Bronchial epithelial cell (primary cell): ENCODE results near the gene STARD13. TPM values are rescaled to one million over a fixed set of nuclear protein-coding genes. Genes with fewer than 3 reads are reported as not detected.
A peak's percentile ranks its signal among the peaks of the same experiment; 100 is the strongest.

Source experiments
- DNase-seq: peaks from one replicate; pipeline ENCODE4 v3.0.0-alpha.2; 2010; ENCODE audit warnings: low read depth
- FAIRE-seq: peaks from 2 replicates; lab custom pipeline; 2011; peaks lifted over from hg19 to GRCh38; lab: Jason Lieb, UNC
- H3K27me3 ChIP-seq: 2 replicates; pipeline ENCODE4 v1.5.1; 2011; ENCODE audit warnings: low read length; ENCODE audit not compliant: control insufficient read depth, insufficient read depth
- H3K36me3 ChIP-seq: 2 replicates; pipeline ENCODE4 v1.5.1; 2011; ENCODE audit warnings: low read length; ENCODE audit not compliant: control insufficient read depth, insufficient read depth
- H3K4me3 ChIP-seq: 2 replicates; pipeline ENCODE4 v1.5.1; 2011; ENCODE audit warnings: mild to moderate bottlenecking, low read depth, low read length, control low read depth
- total RNA-seq: library from RNA; depleted of rRNA; stranded (reverse); fragments of >200 nt; gene quantifications from 2 replicates; pipeline ENCODE4 v1.2.1, GENCODE V29; 2014
- TF ChIP-seq, protein P1 (sequence below): IDR thresholded peaks from 2 replicates; pipeline ENCODE4 v1.5.1; 2011; ENCODE audit warnings: mild to moderate bottlenecking, moderate library complexity, low read length, control low read depth, inconsistent platforms; ENCODE audit not compliant: insufficient read depth, severe bottlenecking

Gene STARD13
- total RNA-seq, 1 donor from 2014 or later: 2.1 TPM

DNA sequence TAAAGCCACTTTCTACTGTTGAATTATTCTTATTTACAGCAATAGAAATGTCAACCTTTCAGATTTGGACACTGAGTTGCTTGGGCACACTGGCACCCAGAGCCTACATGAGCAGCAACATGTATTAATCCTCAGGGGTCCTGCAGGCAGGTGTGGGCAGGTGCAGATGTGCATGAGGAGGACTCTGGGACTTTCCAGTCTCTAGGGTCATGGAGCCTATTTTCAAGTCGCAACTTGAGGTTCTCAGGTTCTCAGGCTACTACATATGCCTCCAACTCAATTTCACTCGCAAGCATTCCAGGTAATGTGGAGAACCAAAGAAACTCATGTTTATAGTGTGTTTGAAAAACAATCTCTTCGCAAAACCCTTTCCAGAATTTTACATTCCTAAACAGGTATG, 73.2 kb downstream of the STARD13 start:
- Histone ChIP-seq H3K27me3 (no peaks in the 10 kb centered on the region), H3K4me3 (no peak overlapping the region), H3K36me3 (no peaks in the 10 kb centered on the region)
- no peak for FAIRE-seq
- TF ChIP-seq, protein P1, sequence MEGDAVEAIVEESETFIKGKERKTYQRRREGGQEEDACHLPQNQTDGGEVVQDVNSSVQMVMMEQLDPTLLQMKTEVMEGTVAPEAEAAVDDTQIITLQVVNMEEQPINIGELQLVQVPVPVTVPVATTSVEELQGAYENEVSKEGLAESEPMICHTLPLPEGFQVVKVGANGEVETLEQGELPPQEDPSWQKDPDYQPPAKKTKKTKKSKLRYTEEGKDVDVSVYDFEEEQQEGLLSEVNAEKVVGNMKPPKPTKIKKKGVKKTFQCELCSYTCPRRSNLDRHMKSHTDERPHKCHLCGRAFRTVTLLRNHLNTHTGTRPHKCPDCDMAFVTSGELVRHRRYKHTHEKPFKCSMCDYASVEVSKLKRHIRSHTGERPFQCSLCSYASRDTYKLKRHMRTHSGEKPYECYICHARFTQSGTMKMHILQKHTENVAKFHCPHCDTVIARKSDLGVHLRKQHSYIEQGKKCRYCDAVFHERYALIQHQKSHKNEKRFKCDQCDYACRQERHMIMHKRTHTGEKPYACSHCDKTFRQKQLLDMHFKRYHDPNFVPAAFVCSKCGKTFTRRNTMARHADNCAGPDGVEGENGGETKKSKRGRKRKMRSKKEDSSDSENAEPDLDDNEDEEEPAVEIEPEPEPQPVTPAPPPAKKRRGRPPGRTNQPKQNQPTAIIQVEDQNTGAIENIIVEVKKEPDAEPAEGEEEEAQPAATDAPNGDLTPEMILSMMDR: no peak
- peak; percentile 75 for DNase-seq

GRCh38 chr13:33210090-33210489, 75.5 kb downstream of the STARD13 start:
- TF ChIP-seq, protein P1: no peak
- no peak overlapping the region for H3K4me3 ChIP-seq
- no peak for FAIRE-seq
- DNase-seq: no peak
- H3K36me3 ChIP-seq: no peaks in the 10 kb centered on the region
- no peaks in the 10 kb centered on the region for H3K27me3 ChIP-seq

GRCh38 chr13:33208290-33209220, 77.0 kb downstream of the STARD13 start:
- no peaks in the 10 kb centered on the region for H3K36me3 ChIP-seq
- peak; percentile 82 for DNase-seq
- no peaks in the 10 kb centered on the region for H3K27me3 ChIP-seq
- TF ChIP-seq, protein P1: no peak
- FAIRE-seq: peak; percentile 23
- no peak overlapping the region for H3K4me3 ChIP-seq

DNA sequence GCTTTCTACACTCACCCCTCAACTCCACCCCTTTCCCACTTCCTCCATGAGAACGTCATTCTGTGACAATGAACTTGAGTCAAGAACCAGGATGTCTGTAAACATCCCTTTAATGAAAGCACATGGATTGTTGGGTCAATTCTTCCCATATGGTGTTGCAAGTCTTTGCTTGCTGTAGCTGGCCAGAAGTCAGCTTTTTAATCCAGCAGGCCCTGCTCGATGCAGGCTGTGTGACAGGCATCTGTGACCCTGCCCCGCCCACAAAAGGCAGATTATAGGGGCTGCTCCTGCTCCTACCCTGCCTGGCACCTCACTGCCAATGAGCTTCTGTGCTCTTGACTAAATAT, 78.0 kb downstream of the STARD13 start:
- Histone ChIP-seq H3K36me3 (no peaks in the 10 kb centered on the region), H3K4me3 (no peak overlapping the region), H3K27me3 (no peaks in the 10 kb centered on the region)
- FAIRE-seq (peak; percentile 70), DNase-seq (peak; percentile 96)
- TF ChIP-seq, protein P1: no peak

DNA sequence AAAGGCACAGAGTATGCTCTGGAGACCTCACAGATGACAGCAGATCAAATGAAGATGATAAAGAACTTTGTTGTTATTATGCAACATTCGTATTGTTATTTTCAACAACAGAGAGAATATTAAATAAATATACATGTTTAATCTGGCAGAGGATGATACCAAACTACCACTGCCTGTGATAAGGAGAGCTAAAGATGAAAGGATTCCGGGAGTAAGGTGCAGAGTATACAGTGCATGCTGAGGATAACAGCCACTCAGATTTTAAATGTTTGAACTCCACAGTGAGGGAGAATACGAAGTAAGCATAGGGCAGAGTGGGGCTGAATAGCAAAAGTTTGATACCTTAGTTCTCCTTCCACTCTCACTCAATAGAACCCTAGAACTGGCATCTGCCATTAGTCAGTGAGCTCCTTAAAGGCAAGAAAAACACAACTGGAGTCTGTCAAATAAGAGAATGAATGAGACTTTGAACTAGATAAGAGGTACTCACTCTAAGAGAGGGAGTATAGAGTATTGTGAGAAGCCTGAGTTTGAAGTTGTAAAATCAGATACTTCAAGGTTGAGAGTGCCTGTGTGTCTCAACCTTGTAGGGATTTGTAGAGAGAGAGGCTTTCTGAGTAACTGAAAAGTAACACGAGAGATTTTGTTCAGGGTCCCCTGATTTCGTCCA, 78.5 kb downstream of the STARD13 start:
- no peaks in the 10 kb centered on the region for H3K27me3 ChIP-seq
- no peak overlapping the region for H3K4me3 ChIP-seq
- TF ChIP-seq, protein P1: no peak
- no peaks in the 10 kb centered on the region for H3K36me3 ChIP-seq
- DNase-seq: no peak
- no peak for FAIRE-seq
